ENCODE measurements around the gene PTCH1. TPM values are rescaled to one million over a fixed set of nuclear protein-coding genes. Genes with fewer than 3 reads are reported as not detected.

Gene PTCH1
- total RNA-seq, 1 donor from 2014 or later, result 14.2 TPM

DNA sequence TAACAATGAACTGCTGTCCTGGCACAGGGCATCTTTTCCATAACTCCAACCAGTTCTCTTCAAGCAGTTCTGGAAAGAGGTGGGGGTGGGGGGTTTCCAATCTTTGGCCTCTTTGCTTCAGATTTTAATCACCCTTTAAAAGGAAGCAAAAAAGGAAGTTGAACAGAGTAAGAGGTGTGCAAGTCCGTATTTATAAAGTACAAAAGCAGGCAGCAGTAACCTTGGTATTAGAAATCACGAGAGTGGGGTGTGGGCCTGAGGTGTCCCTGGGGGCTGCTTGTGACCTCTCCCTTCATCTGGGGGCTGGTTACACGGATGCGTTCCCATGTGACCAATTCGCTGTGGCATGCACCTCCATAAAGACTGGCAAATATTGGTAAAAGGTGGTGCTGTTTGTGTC, 70.5 kb downstream of the PTCH1 start:
- H3K36me3 ChIP-seq, result peaks cover 0 to 56% of the 10 kb centered on the region in 2 donors
- no peaks in the 10 kb centered on the region for H3K4me1 ChIP-seq
- intact Hi-C loops (cut with DNase I), result no loop called here

DNA sequence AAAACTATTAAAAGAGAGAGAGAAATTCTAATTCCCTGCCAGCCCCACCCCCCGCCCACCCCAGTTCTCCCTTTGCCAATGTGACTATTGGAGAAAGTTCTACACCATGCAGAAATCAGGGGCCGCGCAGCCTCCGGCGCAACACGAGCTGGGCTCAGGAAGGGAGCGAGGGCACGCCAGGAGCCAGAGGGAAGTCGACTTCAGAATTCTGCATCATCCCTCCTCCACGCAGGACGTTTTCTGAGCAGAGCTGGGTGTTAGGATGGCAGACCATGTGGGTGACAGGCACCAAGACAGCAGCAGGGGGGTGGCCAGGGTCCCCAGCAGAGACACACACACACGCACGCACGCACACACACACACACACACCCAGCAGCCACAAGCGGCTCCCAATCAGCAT, 72.6 kb downstream of the PTCH1 start:
- H3K36me3 ChIP-seq, result peaks cover 0 to 44% of the 10 kb centered on the region in 2 donors
- no peaks in the 10 kb centered on the region for H3K4me1 ChIP-seq
- no peak overlapping the region for H3K27ac ChIP-seq
- no peaks in the 10 kb centered on the region for H3K9me3 ChIP-seq
- no peak overlapping the region for H3K4me3 ChIP-seq
- no peaks in the 10 kb centered on the region for H3K27me3 ChIP-seq
- TF ChIP-seq CTCF (IDR thresholded peaks at IDR 0.05) (no peak), POLR2AphosphoS5 (IDR thresholded peaks at IDR 0.05; ENCODE audit: insufficient read depth in 1 of 2, low read depth in 1 of 2) (no peak), POLR2A (IDR thresholded peaks at IDR 0.05) (no peak)
- DNase-seq (ENCODE audit: extremely low spot score in 2 of 2), result peak in 1 of 2 donors; percentile 62
- intact Hi-C loops (cut with DNase I), result no loop called here

More for the DNA sequence above, 70.5 kb downstream of the PTCH1 start:
- no peak for DNase-seq (ENCODE audit: extremely low spot score in 2 of 2)
- no peak overlapping the region for H3K4me3 ChIP-seq
- H3K27me3 ChIP-seq, result no peaks in the 10 kb centered on the region
- H3K9me3 ChIP-seq, result no peaks in the 10 kb centered on the region
- TF ChIP-seq CTCF (IDR thresholded peaks at IDR 0.05) (no peak), POLR2AphosphoS5 (IDR thresholded peaks at IDR 0.05; ENCODE audit: insufficient read depth in 1 of 2, low read depth in 1 of 2) (no peak), POLR2A (IDR thresholded peaks at IDR 0.05) (no peak)
- H3K27ac ChIP-seq, result no peak overlapping the region

DNA sequence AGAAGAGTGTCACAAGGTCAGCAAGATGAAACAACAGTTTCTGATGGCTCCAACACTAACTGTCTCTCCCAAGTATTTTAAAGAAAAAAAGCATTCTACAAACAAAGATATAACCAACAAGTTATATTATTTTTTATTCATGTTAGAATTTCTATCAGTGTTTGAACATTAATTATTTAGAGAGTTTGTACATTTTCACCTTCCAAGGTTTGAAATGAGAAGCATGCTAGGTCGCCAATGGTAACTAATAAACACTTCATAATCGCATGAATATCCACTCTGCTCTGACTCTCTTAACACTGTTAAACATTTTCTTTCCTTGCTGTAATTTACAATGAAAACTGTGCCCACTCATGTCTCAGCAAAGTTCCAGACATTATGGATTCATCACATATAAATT, 73.5 kb downstream of the PTCH1 start:
- no peak for DNase-seq (ENCODE audit: extremely low spot score in 2 of 2)
- H3K4me1 ChIP-seq, result no peaks in the 10 kb centered on the region
- intact Hi-C loops (cut with DNase I), result no loop called here
- TF ChIP-seq CTCF (IDR thresholded peaks at IDR 0.05) (no peak), POLR2A (IDR thresholded peaks at IDR 0.05) (no peak), POLR2AphosphoS5 (IDR thresholded peaks at IDR 0.05; ENCODE audit: insufficient read depth in 1 of 2, low read depth in 1 of 2) (no peak)
- H3K27me3 ChIP-seq, result no peaks in the 10 kb centered on the region
- no peak overlapping the region for H3K27ac ChIP-seq
- peaks cover 0 to 38% of the 10 kb centered on the region in 2 donors for H3K36me3 ChIP-seq
- H3K9me3 ChIP-seq, result no peaks in the 10 kb centered on the region
- no peak overlapping the region for H3K4me3 ChIP-seq

- no peak for TF ChIP-seq POLR2A (IDR thresholded peaks at IDR 0.05)
- no peak for TF ChIP-seq CTCF (IDR thresholded peaks at IDR 0.05)
- no peak for TF ChIP-seq POLR2AphosphoS5 (IDR thresholded peaks at IDR 0.05; ENCODE audit: insufficient read depth in 1 of 2, low read depth in 1 of 2)
- Histone ChIP-seq H3K9me3 (no peaks in the 10 kb centered on the region), H3K27me3 (no peaks in the 10 kb centered on the region), H3K4me3 (no peak overlapping the region), H3K4me1 (no peaks in the 10 kb centered on the region), H3K36me3 (peaks cover 0 to 16% of the 10 kb centered on the region in 2 donors), H3K27ac (no peak overlapping the region)
- intact Hi-C loops (cut with DNase I), result no loop called here
- DNase-seq (ENCODE audit: extremely low spot score in 2 of 2), result no peak
Observed at GRCh38 chr9:95441081-95441480, 75.7 kb downstream of the PTCH1 start.

DNA sequence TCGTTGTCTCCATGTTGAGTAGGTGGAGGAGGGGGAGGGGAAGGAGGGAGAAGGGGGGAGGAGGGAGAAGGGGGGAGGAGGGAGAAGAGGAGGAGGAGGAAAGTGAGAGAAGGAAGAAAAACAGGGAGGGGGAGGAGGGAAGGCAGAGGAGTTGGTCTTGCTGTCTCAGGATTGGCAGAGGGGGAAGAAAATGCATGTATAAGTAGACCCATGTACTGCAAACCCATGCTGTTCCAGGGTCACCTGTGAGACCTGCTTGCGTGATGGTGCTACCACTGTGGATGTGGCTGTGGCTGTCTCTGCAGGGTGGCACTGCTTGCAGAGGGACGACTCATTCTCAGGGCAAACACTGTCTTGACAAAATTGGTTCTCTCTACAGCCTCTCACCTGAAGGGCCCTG, 76.3 kb downstream of the PTCH1 start:
- TF ChIP-seq POLR2A (IDR thresholded peaks at IDR 0.05) (no peak), POLR2AphosphoS5 (IDR thresholded peaks at IDR 0.05; ENCODE audit: insufficient read depth in 1 of 2, low read depth in 1 of 2) (no peak)
- intact Hi-C loops (cut with DNase I), result no loop called here
- no peaks in the 10 kb centered on the region for H3K27me3 ChIP-seq

More for the DNA sequence above, 76.3 kb downstream of the PTCH1 start:
- Histone ChIP-seq H3K4me1 (no peaks in the 10 kb centered on the region), H3K9me3 (no peaks in the 10 kb centered on the region), H3K27ac (no peak overlapping the region), H3K36me3 (peaks cover 0 to 10% of the 10 kb centered on the region in 2 donors), H3K4me3 (no peak overlapping the region)
- DNase-seq (ENCODE audit: extremely low spot score in 2 of 2), result peak in 1 of 2 donors; percentile 65
